Calu3 (cell line): ENCODE measurements around the gene CCDC27. TPM values are rescaled to one million over a fixed set of nuclear protein-coding genes. Genes with fewer than 3 reads are reported as not detected.

Experiments
- BruUV-seq: library from RNA; stranded (reverse); fragments of 400-500 nt; replicated peaks from 2 replicates; lab custom pipeline; 2021; lab: Mats Ljungman, UMichigan
- CTCF ChIA-PET: fragments of 300-600 bp; sonication (Branson Sonifier 250); formaldehyde crosslinking; loops from one replicate; lab custom pipeline; 2022; ENCODE audit warnings: antibody characterized with exemption; lab: Charles Lee
- DNase-seq: peaks from one replicate; pipeline ENCODE4 v3.0.0; 2022
- H3K27ac Mint-ChIP-seq: one replicate; pipeline ENCODE4 v1.8.0; 2022; ENCODE audit warnings: mixed read lengths; ENCODE audit not compliant: unreplicated experiment
- H3K27me3 Mint-ChIP-seq: one replicate; pipeline ENCODE4 v1.8.0; 2022; ENCODE audit warnings: mixed read lengths; ENCODE audit not compliant: unreplicated experiment
- H3K36me3 Mint-ChIP-seq: one replicate; pipeline ENCODE4 v1.8.0; 2022; ENCODE audit warnings: mild to moderate bottlenecking, moderate library complexity, mixed read lengths; ENCODE audit not compliant: insufficient read depth, unreplicated experiment
- H3K4me1 Mint-ChIP-seq: one replicate; pipeline ENCODE4 v1.8.0; 2022; ENCODE audit warnings: mild to moderate bottlenecking, low read depth, mixed read lengths; ENCODE audit not compliant: unreplicated experiment
- H3K4me3 Mint-ChIP-seq: one replicate; pipeline ENCODE4 v1.8.0; 2022; ENCODE audit warnings: mild to moderate bottlenecking, low read depth, moderate library complexity, mixed read lengths; ENCODE audit not compliant: unreplicated experiment
- H3K9me3 Mint-ChIP-seq: one replicate; pipeline ENCODE4 v1.8.0; 2022; ENCODE audit warnings: low read depth, mixed read lengths; ENCODE audit not compliant: unreplicated experiment
- CTCF ChIP-seq: fragments of 200-600 bp; IDR thresholded peaks from one replicate; pipeline ENCODE4 v1.8.0; 2022; ENCODE audit warnings: antibody characterized with exemption; ENCODE audit not compliant: unreplicated experiment
- intact Hi-C: fragments of 100-400 bp; cut with micrococcal nuclease; formaldehyde crosslinking; loops from one replicate; pipeline ENCODE4 v1.10.0; 2022; ENCODE audit not compliant: unreplicated experiment
- total RNA-seq: library from RNA; stranded (reverse); gene quantifications from 2 replicates; pipeline ENCODE4 v1.2.3, GENCODE V29; 2022

CCDC27 gene
- total RNA-seq, 1 experiment from 2014 or later, result not detected

GRCh38 chr1:3762873-3763228, 10.6 kb downstream of the CCDC27 start:
- peaks cover 4% of the 10 kb centered on the region for H3K9me3 Mint-ChIP-seq
- no peaks in the 10 kb centered on the region for H3K36me3 Mint-ChIP-seq
- no peak for DNase-seq
- peaks cover 95% of the 10 kb centered on the region for H3K27me3 Mint-ChIP-seq
- H3K27ac Mint-ChIP-seq, result no peak overlapping the region
- CTCF ChIA-PET, result no interaction called here
- H3K4me3 Mint-ChIP-seq, result no peak overlapping the region
- BruUV-seq, result no TSS peak
- no peak for TF ChIP-seq CTCF
- intact Hi-C loops, result no loop called here
- no peaks in the 10 kb centered on the region for H3K4me1 Mint-ChIP-seq

DNA sequence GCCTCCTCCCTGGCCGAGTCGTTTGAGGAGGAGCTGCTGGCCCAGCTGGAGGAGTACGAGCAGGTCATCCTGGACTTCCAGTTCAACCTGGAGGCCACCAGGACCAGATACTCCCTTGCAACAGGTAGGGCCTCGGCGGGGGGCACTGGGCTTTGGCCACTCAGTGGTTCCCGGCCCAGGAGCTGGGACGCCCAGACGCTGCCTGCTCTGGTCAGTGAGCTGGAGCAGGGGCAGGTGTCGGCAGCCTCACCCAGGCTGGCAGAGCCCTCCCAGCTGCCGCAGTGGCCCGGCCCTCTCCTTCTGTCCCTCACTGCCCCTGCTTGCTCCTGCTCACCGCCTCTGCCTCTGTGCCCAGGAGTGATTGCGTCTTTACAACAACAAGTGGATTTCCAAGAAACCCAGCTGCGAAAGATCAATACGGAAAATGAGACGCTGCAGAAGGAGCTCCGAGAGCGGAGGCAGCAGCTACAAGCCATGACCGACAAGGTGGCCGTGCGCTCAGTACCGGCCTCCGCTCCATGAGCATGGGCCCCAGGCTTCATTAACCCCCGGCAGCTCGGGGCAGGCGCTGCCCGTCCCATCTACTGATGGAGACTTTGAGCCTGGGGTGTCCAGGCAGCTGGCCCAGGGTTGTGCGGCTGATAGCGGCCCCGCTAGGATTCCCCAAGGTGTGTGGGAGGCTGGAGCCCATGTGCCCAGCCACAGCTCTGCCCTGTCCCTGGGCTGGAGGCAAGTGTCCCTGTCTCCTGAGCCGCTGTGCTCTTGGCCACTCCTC, 11.3 kb downstream of the CCDC27 start:
- intact Hi-C loops, result no loop called here
- BruUV-seq, result no TSS peak
- Mint-ChIP-seq H3K27ac (no peak overlapping the region), H3K27me3 (peaks cover 89% of the 10 kb centered on the region), H3K4me3 (no peak overlapping the region), H3K4me1 (no peaks in the 10 kb centered on the region), H3K9me3 (peaks cover 4% of the 10 kb centered on the region), H3K36me3 (no peaks in the 10 kb centered on the region)
- CTCF ChIA-PET, result no interaction called here
- no peak for TF ChIP-seq CTCF
- DNase-seq, result no peak

GRCh38 chr1:3767328-3767925, 15.2 kb downstream of the CCDC27 start:
- no peaks in the 10 kb centered on the region for H3K9me3 Mint-ChIP-seq
- TF ChIP-seq CTCF, result no peak
- BruUV-seq, result no TSS peak
- H3K4me3 Mint-ChIP-seq, result no peak overlapping the region
- H3K27me3 Mint-ChIP-seq, result peaks cover 52% of the 10 kb centered on the region
- H3K27ac Mint-ChIP-seq, result no peak overlapping the region
- DNase-seq, result no peak
- CTCF ChIA-PET, result no interaction called here
- H3K4me1 Mint-ChIP-seq, result no peaks in the 10 kb centered on the region
- intact Hi-C loops, result no loop called here
- H3K36me3 Mint-ChIP-seq, result no peaks in the 10 kb centered on the region

DNA sequence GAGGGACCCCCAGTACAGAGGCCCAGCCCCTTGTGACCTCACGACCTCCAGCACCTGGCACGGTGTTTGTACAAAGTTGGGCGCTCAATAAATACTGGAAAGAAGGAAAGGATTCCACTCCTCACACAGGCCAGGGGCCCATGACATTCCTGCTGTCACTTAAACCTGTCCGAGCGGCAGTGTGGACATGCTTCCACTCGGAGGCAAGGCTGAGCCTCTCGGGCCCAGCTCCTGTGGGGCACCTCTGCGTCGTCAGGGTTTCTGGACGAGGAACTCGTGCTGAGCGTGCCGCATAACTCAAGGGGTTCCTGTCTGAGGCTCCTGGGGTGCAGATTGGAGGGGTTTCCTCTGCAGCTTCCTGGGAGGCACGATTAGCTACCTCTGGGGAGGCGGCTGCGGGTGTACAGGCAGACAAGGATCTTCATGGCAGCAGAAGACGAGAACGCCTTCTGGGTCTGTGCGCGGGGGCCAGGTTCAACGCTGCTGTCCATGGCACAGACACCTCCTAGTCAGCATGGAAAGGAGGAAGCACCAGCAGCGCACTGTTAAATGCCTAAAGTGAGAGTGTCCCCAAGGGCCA, 16.7 kb downstream of the CCDC27 start:
- peaks cover 38% of the 10 kb centered on the region for H3K27me3 Mint-ChIP-seq
- H3K27ac Mint-ChIP-seq, result no peak overlapping the region
- H3K36me3 Mint-ChIP-seq, result no peaks in the 10 kb centered on the region
- no peak for DNase-seq
- no peak for TF ChIP-seq CTCF
- H3K4me1 Mint-ChIP-seq, result no peaks in the 10 kb centered on the region
- BruUV-seq, result no TSS peak
- no peak overlapping the region for H3K4me3 Mint-ChIP-seq
- intact Hi-C loops, result no loop called here
- CTCF ChIA-PET, result no interaction called here
- no peaks in the 10 kb centered on the region for H3K9me3 Mint-ChIP-seq
